Measurements from ENCODE around the gene AMER3. TPM values are rescaled to one million over a fixed set of nuclear protein-coding genes. Genes with fewer than 3 reads are reported as not detected.

The AMER3 gene
- total RNA-seq, 1 donor from 2014 or later, result 6.4 TPM

DNA sequence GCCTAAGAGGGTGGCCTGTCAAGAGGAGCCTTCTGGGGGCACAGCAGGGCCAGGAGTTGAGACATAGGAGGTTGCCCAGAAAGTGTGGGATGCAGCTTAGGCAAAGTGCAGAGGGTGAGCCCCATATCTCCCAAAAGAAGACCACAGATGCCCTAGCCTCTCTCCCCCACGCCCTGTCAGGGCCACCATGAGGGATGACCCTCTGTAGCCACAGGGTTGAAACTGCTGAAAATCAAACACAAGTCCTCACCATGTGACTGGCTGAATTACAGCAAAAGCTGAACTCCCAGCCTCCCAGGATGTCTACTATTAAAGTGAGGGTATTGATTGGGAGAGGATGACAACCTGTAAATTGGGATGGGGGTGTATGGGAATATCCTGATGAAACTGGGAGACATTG, 44.0 kb downstream of the AMER3 start:
- Mint-ChIP-seq H3K27ac (no peak overlapping the region), H3K4me3 (ENCODE audit: low read depth) (no peak overlapping the region), H3K4me1 (ENCODE audit: low read depth) (peaks cover 5% of the 10 kb centered on the region), H3K27me3 (peaks cover 26% of the 10 kb centered on the region), H3K9me3 (ENCODE audit: low read depth) (no peaks in the 10 kb centered on the region), H3K36me3 (ENCODE audit: insufficient read depth) (no peaks in the 10 kb centered on the region)
- TF ChIP-seq CTCF (IDR thresholded peaks at IDR 0.05; ENCODE audit: unreplicated experiment), result no peak
- no peak for DNase-seq (ENCODE audit: low spot score, unreplicated experiment)

DNA sequence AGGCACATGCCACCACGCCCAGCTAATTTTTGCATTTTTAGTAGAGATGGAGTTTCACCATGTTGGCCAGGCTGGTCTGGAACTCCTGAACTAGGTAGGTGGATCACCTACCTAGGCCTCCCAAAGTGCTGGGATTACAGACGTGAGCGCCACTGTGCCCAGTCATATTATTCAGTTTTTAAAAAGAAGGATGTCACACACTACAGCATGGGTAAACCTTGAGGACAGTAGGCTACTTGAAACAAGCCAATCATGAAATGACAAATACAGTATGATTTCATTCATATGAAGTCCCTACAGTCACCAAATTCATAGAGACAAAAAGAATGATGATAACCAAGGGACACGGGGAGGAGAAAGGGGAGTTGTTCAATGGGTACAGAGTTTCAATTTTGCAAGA, 50.3 kb downstream of the AMER3 start:
- Mint-ChIP-seq H3K36me3 (ENCODE audit: insufficient read depth) (no peaks in the 10 kb centered on the region), H3K4me3 (ENCODE audit: low read depth) (no peak overlapping the region), H3K27me3 (peaks cover 9% of the 10 kb centered on the region), H3K9me3 (ENCODE audit: low read depth) (no peaks in the 10 kb centered on the region), H3K4me1 (ENCODE audit: low read depth) (peaks cover 2% of the 10 kb centered on the region), H3K27ac (no peak overlapping the region)
- TF ChIP-seq CTCF (IDR thresholded peaks at IDR 0.05; ENCODE audit: unreplicated experiment), result no peak
- DNase-seq (ENCODE audit: low spot score, unreplicated experiment), result no peak

- DNase-seq (ENCODE audit: low spot score, unreplicated experiment), result no peak
- Mint-ChIP-seq H3K27me3 (peaks cover 14% of the 10 kb centered on the region), H3K36me3 (ENCODE audit: insufficient read depth) (no peaks in the 10 kb centered on the region)
These were observed 51.0 kb downstream of the AMER3 start for GRCh38 chr2:130806370-130806769.

DNA sequence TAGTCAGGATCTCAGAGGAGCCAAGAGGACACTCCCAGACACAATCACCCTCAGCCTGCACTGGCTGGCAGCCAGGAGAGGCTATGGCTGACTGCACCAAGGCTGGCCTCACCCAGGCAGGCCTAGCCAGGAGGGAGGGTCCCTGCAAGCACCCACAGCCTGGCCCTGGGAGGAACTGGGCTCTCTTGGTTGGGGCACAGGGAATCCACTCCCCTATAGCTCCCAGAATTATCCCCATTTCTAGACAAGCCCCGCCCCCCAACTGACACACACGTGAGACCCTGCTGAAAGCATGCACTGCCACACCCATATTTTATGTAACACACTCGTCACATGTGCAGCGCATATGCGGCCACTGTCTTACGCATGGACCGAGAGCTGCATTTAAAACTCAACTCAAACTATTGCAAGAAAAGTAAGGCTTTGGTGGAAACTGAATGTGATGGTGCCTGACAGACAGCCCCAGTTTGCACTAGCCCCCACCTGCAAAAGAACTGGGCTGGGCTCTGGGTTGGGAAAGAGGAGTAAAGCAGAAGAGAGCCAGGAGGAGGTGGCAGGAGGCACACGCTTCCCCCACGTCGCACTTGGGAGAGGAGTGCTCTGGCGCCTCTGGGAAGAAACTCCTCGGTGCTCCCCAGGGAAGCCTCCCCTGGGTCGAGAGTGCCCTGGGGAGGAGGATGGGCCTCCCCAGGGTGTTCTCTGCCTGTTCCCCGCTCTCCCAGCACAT, 52.5 kb downstream of the AMER3 start:
- no peak overlapping the region for H3K4me3 Mint-ChIP-seq (ENCODE audit: low read depth)
- H3K4me1 Mint-ChIP-seq (ENCODE audit: low read depth), result no peaks in the 10 kb centered on the region
- peaks cover 14% of the 10 kb centered on the region for H3K27me3 Mint-ChIP-seq
- no peak overlapping the region for H3K27ac Mint-ChIP-seq
- TF ChIP-seq CTCF (IDR thresholded peaks at IDR 0.05; ENCODE audit: unreplicated experiment), result no peak
- H3K36me3 Mint-ChIP-seq (ENCODE audit: insufficient read depth), result no peaks in the 10 kb centered on the region
- no peak for DNase-seq (ENCODE audit: low spot score, unreplicated experiment)
- H3K9me3 Mint-ChIP-seq (ENCODE audit: low read depth), result no peaks in the 10 kb centered on the region

More at GRCh38 chr2:130806370-130806769, 51.0 kb downstream of the AMER3 start:
- no peak for TF ChIP-seq CTCF (IDR thresholded peaks at IDR 0.05; ENCODE audit: unreplicated experiment)
- Mint-ChIP-seq H3K9me3 (ENCODE audit: low read depth) (no peaks in the 10 kb centered on the region), H3K27ac (no peak overlapping the region), H3K4me1 (ENCODE audit: low read depth) (no peaks in the 10 kb centered on the region), H3K4me3 (ENCODE audit: low read depth) (no peak overlapping the region)

DNA sequence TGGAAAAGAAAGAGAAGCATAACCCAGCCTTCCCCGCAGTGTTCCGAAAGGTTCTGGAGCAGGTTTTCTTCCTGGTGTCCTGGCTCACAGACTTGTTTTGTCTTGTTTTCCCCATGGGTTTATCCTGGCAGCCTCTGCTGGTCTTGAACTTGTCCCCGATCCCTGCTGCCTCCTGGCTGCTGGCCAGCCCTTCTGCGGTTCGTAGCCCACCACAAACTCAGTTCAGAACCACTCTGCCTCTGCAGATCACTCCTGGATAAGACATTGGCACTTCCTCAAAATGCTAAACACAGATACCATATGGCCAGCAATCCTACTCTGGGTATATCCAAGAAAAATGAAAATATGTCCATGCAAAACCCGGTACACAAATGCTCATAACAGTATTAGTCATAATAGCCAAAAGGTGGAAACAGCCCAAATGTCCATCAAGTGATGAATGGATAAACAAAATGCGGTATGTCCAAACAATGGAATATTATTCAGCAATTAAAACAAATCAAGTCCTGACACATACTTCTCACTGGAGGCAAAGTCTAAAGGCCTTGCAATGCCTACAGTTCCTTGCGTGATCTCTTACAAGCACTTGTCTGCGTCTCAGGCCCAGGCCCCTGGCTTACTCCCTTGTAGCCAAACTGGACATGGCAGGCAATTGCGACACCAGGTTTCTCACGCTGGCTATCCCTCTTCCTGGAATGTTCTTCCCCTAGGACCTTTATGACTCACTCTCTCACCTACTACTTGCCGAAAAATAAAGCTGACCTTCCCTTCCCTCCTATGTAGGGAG, 53.3 kb downstream of the AMER3 start:
- H3K9me3 Mint-ChIP-seq (ENCODE audit: low read depth), result no peaks in the 10 kb centered on the region
- H3K4me1 Mint-ChIP-seq (ENCODE audit: low read depth), result no peaks in the 10 kb centered on the region
- H3K4me3 Mint-ChIP-seq (ENCODE audit: low read depth), result no peak overlapping the region
- no peak overlapping the region for H3K27ac Mint-ChIP-seq
- H3K36me3 Mint-ChIP-seq (ENCODE audit: insufficient read depth), result no peaks in the 10 kb centered on the region
- H3K27me3 Mint-ChIP-seq, result peaks cover 14% of the 10 kb centered on the region
- TF ChIP-seq CTCF (IDR thresholded peaks at IDR 0.05; ENCODE audit: unreplicated experiment), result no peak
- no peak for DNase-seq (ENCODE audit: low spot score, unreplicated experiment)
